Uterus (tissue), 4 donors: ENCODE data around the gene PIEZO2. TPM values are rescaled to one million over a fixed set of nuclear protein-coding genes. Genes with fewer than 3 reads are reported as not detected.

Source experiments
- DNase-seq, 2 donors: peaks; one replicate each; pipeline ENCODE4 v3.0.0-alpha.2; 2019 to 2020
- H3K27ac ChIP-seq, 2 donors: fragments of 200-600 bp; sonication (generic); 1 replicate in 1 of 2; 2 replicates in 1 of 2; pipeline ENCODE4 v1.5.1; 2016 to 2018
- H3K27me3 ChIP-seq, 2 donors: fragments of 200-600 bp; sonication (generic); one replicate each; pipeline ENCODE4 v1.5.1; 2018 to 2019; ENCODE audit warnings: control low read depth in 1 of 2
- H3K36me3 ChIP-seq, 2 donors: fragments of 200-600 bp; sonication (generic); one replicate each; pipeline ENCODE4 v1.5.1; 2019; ENCODE audit warnings: control low read depth in 1 of 2
- H3K4me1 ChIP-seq, 2 donors: fragments of 200-600 bp; sonication (generic); one replicate each; pipeline ENCODE4 v1.5.1; 2018 to 2019; ENCODE audit warnings: control low read depth in 1 of 2
- H3K4me3 ChIP-seq, 2 donors: fragments of 200-600 bp; sonication (generic); 1 replicate in 1 of 2; 2 replicates in 1 of 2; pipeline ENCODE4 v1.5.1; 2018 to 2019; ENCODE audit warnings: mild to moderate bottlenecking in 1 of 2
- H3K9me3 ChIP-seq, 2 donors: fragments of 200-600 bp; sonication (generic); one replicate each; pipeline ENCODE4 v1.5.1; 2019; ENCODE audit warnings: control low read depth in 1 of 2
- CTCF ChIP-seq, 4 experiments: fragments of 200-600 bp in 2 of 4; fragments of 450-650 bp in 2 of 4; sonication (generic) in 2 of 4; IDR thresholded peaks; one replicate each; pipeline ENCODE4 v1.5.1; 2016 to 2019; ENCODE audit warnings: antibody characterized with exemption in 4 of 4, mild to moderate bottlenecking in 2 of 4, moderate library complexity in 1 of 4
- POLR2A ChIP-seq, 2 donors: fragments of 450-650 bp; IDR thresholded peaks; one replicate each; pipeline ENCODE4 v1.6.1; 2016; ENCODE audit warnings: antibody characterized with exemption in 2 of 2, mild to moderate bottlenecking in 1 of 2, moderate library complexity in 1 of 2
- intact Hi-C: fragments of 100-400 bp; cut with DNase I; formaldehyde crosslinking; loops from one replicate; pipeline ENCODE4 v1.15.1; 2023; ENCODE audit warnings: low total_unique reads
- total RNA-seq, 4 donors: library from RNA; depleted of rRNA in 3 of 4; stranded (reverse); fragments of >200 nt in 3 of 4; gene quantifications; one replicate each; pipeline versions ENCODE4 v1.1.0 to v1.2.4, GENCODE V29; 2014 to 2023
- donor health status: DM: yes; HTN: yes; CAD: no.

The PIEZO2 gene
- total RNA-seq, 4 donors from 2014 or later, result 1.8 to 42.8 (median 5.6) TPM

- TF ChIP-seq CTCF (IDR thresholded peaks at IDR 0.05) (no peak), POLR2A (IDR thresholded peaks at IDR 0.05) (no peak)
- intact Hi-C loops, result no loop called here
- DNase-seq, result no peak
Measured at GRCh38 chr18:11165138-11165537, 15.8 kb upstream of the PIEZO2 start.

GRCh38 chr18:11163665-11164064 lies 14.3 kb upstream of the PIEZO2 start:
- Histone ChIP-seq H3K36me3 (no peaks in the 10 kb centered on the region), H3K27me3 (no peaks in the 10 kb centered on the region), H3K4me1 (no peaks in the 10 kb centered on the region), H3K9me3 (no peaks in the 10 kb centered on the region), H3K4me3 (no peak overlapping the region), H3K27ac (no peak overlapping the region)
- intact Hi-C loops, result no loop called here
- no peak for TF ChIP-seq POLR2A (IDR thresholded peaks at IDR 0.05)
- TF ChIP-seq CTCF (IDR thresholded peaks at IDR 0.05), result no peak
- DNase-seq, result no peak

More at GRCh38 chr18:11165138-11165537, 15.8 kb upstream of the PIEZO2 start:
- H3K27ac ChIP-seq, result no peak overlapping the region
- no peak overlapping the region for H3K4me3 ChIP-seq
- H3K27me3 ChIP-seq, result no peaks in the 10 kb centered on the region
- H3K36me3 ChIP-seq, result no peaks in the 10 kb centered on the region
- H3K4me1 ChIP-seq, result no peaks in the 10 kb centered on the region
- H3K9me3 ChIP-seq, result no peaks in the 10 kb centered on the region

- Histone ChIP-seq H3K27ac (no peak overlapping the region), H3K36me3 (no peaks in the 10 kb centered on the region), H3K4me1 (no peaks in the 10 kb centered on the region), H3K27me3 (no peaks in the 10 kb centered on the region), H3K4me3 (no peak overlapping the region), H3K9me3 (no peaks in the 10 kb centered on the region)
- intact Hi-C loops, result no loop called here
- no peak for DNase-seq
- TF ChIP-seq POLR2A (IDR thresholded peaks at IDR 0.05) (no peak), CTCF (IDR thresholded peaks at IDR 0.05) (no peak)
Measured at GRCh38 chr18:11162889-11163288, 13.5 kb upstream of the PIEZO2 start.

GRCh38 chr18:11162462-11162861 lies 13.1 kb upstream of the PIEZO2 start:
- no peak for DNase-seq
- Histone ChIP-seq H3K27me3 (no peaks in the 10 kb centered on the region), H3K4me1 (no peaks in the 10 kb centered on the region), H3K27ac (no peak overlapping the region), H3K9me3 (no peaks in the 10 kb centered on the region), H3K4me3 (no peak overlapping the region), H3K36me3 (no peaks in the 10 kb centered on the region)
- intact Hi-C loops, result no loop called here
- TF ChIP-seq CTCF (IDR thresholded peaks at IDR 0.05) (no peak), POLR2A (IDR thresholded peaks at IDR 0.05) (no peak)

GRCh38 chr18:11160313-11160712 lies 10.9 kb upstream of the PIEZO2 start:
- H3K4me3 ChIP-seq, result no peak overlapping the region
- intact Hi-C loops, result no loop called here
- DNase-seq, result no peak
- no peaks in the 10 kb centered on the region for H3K9me3 ChIP-seq
- H3K27ac ChIP-seq, result no peak overlapping the region
- H3K36me3 ChIP-seq, result no peaks in the 10 kb centered on the region
- TF ChIP-seq CTCF (IDR thresholded peaks at IDR 0.05) (no peak), POLR2A (IDR thresholded peaks at IDR 0.05) (no peak)
- H3K4me1 ChIP-seq, result no peaks in the 10 kb centered on the region
- no peaks in the 10 kb centered on the region for H3K27me3 ChIP-seq
